Activated effector memory CD4-positive, alpha-beta T cell treated with Interleukin-2 at 50 U/mL for 16 hours (primary cell): ENCODE results near the gene KCNJ15.
"Not testable (repeated sequence)": the region's sequence is repeated elsewhere in the genome, so short reads cannot be mapped to it uniquely, and the experiment has no call there.

Experiments used
- DNase-seq: peaks from one replicate; pipeline ENCODE4 v3.0.0-alpha.2; 2020

Gene KCNJ15

DNA sequence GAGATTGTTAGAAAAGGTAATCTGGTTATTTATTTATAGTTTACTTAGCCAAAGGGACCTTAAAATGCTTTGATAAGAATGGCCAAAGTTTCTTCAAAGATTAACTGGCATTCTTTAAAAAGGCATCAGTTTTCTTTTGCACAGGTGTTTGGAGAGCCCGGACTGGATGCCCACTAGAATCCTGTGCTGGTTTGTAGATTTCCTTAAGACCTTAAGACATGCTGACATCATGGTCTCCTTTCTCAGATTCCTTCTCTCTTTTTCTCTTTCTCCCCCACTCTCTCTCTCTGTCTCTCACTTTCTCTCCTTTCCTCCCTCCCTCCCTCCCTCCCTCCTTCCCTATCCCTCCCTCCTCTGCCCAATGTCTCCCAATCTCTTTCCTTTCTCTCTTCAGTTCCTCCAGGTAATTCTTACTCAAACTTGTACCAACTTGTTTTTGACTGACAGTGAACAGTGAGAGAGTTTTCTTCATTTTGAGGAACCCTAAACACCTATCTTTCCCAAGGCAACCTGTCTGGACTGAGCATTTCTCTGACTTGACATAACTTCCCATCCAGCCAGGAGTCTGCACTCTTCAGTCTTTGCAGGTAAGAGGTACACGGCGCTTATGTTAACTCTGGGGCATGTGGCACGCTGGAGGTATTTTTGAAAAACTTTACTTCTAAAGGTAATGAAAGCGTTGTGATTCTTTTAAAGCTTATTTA, at the start of gene KCNJ15:
Gene KCNJ15, plus strand, starts transcription at position 393 of the 704 bp plus-strand sequence. CDS start 42,271 bp downstream, outside the sequence.
- DNase-seq: no peak

DNA sequence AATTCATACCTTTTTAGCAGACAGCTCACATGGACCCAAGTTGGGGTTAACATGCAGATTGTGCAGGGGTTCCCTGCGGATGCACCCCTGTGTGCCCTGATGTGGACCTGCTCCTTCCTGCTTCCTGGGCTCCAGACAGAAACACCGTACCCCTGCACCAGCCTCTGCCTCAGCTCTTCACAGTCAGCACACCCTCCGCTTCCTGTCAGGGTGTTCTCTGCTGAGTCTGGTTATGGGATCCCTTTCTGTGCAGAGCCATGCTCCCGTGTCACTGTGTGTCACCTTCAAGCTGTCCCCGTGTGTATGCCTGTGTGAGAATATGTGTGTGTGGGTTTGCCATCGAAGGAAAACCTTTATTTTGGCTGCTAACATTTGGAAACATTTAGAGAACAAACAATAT, 48.7 kb upstream of the KCNJ15 start:
- DNase-seq: no peak

DNA sequence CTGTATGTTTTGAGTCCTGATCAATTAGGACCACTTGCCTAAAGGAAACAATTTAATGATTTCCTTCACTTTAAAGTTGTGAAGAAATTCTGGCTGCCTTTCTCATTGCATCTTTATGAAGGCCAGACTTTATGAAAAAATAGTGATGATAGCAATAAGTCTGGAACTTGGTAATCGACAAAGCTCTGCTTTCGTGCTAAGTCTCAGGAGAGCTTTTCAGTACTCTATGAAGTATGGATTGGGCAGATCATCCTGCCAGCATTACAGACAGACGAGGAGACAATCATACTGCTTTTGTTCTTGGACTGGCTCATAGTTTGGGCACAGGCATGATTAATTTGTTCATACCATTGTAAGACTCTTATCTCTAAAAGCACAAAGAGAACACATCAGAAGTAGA, 45.5 kb upstream of the KCNJ15 start:
- no peak for DNase-seq

DNA sequence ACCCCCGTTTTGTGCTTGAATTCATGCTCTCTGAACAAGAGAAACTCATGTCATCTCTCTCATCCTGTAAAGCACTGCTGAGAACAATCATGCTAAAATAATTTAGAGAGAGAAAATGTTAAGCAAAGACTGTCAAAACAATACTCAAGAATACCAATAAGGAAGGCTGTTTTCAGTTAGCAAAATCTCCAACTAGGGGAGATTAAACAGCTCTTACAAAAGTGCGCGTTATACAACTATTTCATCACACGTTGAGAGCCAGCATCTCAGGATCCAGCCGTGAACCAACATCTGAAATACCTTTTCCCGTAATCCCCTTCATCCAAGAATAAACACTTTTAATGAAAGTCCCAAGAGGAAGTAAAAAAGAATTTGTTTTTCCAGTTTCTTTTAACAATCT, 44.1 kb upstream of the KCNJ15 start:
- no peak for DNase-seq

DNA sequence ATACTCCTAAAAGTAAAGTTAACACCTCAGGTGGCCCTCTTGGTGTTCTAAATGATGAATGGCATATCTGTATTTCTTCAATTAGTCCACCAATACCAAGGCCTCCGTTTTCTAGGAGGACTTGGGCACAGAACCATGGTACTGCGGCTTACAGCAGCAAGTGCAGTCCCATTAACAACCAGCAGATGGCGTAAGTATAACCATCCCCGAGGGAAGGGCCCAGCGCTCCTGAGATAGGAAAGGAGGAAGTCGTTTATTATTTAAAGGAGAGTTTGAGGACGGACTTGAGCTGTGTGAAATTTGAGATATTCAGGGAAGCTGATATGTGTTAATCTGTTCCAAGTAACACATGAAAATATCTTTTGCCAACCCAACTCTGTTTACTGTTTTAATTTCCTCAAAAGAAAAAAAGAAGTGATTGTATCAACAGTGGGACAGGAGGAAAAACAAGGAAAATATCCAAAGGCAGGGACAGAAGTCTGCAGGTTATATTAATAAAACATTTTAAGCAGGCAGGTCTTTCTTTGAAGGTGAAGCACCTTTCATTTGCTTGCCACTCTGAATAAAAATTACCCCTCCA, 37.7 kb upstream of the KCNJ15 start:
- DNase-seq: peak; percentile 6

DNA sequence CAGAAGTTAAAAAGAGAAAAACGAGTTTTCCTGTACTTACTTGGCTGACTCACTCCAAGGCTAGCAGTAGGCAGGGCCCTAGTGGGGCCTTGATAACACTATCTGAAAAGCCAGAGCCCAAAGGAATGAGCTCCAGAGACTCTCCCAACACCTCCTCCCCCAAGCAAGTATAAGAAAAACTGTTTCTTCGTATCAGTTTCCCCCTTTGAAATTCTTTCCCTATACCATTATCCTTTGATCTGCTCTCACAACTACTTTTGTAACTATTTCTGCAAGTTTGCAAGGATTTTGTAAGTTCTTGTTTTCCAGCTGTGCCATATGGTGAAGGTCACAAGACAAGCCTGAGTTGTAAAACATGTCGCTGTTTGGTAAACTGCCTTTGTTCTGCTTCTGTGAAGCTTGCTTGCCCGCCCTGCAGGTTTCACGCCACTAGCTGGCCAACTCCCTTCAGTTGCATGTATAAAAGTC, 36.5 kb upstream of the KCNJ15 start:
- no peak for DNase-seq

DNA sequence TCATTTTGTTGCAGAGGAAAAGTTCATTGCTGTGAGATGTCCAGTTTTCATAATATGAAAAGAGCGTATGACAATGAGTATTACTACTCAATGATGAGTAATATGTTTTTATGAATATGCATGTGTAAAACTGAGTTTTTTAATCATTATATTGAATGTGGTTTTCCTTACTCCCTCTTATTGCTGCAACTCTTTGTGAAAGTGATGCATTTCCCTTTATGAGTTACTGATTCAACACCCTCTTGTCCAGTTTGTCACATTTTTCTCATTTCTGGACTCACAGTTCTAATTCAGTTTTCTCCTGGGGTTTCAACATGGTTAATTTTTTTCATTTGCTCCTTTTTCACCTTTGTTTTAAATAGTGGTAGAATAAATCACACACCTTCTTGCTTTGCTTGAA, 35.2 kb upstream of the KCNJ15 start:
- no peak for DNase-seq

DNA sequence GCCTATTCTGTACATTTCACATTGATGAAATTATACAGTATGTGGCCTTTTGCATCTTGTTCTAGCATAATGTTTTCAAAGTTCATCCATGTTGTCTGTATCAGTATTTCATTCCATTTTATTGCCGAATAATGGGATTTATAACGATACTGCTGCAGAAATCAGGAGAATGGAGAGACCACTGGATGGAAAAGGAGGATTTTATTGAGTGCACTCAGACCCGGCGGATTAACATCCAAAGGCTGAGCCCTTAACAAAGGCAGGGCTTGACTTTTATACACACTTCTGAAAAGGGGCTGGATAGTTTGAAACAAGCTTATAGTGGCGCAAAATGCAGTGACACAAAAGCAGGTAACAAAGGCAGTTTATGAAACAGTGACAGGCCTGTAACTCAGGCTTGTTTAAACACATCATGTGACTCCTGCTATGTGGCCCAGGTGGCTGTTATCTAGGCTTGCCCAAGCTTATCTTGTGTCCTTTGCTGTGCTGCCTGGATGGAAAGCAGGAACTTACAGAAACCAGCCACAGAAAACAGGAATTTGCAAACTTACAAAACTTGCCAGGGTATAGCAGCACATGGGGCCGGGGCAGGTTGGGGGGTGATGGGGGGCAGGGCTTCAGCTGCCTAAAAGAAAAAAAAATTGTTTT, 32.8 kb upstream of the KCNJ15 start:
- no peak for DNase-seq

DNA sequence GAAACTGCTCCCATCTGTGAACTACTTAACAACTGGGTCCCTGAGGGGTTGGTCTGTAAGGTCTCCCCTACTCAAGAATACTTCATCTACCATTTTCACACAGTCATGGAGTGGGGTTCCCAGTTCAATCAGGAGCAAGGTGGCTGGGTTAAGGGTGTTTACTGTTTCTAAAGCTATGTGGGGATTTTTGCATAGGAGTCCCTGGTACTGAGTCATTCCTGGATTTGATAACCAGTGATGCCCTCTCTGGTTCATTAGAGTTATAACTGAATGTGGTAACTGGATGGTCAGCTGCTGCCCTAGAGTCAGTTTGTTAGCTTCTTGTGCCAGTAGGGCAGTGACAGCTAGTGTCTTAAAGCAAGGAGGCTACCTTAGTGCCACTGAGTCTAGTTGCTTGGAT, 29.4 kb upstream of the KCNJ15 start:
- no peak for DNase-seq

DNA sequence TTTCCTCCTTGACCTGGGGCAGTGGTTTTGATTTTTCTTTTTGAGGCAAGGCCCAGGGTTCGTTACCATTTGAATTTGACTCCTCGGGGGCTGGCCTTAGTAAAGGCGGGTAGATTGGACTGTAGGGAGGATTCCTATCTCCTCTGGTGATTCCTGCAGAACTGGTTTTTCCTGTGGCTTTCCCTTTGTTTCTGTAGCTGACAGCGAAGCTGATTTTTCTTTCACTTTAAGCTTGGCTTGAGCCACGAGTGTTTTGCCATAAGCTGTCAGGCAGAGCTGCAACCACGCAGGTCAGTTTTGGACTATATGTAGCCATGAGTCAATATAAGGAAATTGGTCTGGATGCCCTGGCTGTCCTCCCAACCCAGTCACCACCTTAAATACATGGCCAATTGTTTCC, 28.7 kb upstream of the KCNJ15 start:
- DNase-seq: no peak

DNA sequence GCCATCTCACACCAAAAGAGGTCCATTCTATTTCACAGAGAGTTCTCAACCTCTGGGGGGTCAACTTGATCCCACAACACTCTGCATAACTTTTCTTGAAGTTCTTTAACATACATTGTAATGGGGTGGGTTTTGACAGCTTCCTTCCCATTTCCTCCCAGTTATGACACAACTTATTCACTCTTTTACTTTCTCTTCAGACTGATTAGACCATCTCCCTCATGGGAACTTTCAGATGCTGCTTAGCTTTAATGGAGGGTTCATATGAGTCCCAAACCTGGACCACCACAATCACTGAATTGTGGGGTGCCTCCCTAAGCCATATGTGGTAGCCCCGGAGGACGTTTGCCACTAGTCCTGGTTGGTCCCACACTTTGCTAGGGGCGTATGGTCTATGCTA, 28.3 kb upstream of the KCNJ15 start:
- no peak for DNase-seq

DNA sequence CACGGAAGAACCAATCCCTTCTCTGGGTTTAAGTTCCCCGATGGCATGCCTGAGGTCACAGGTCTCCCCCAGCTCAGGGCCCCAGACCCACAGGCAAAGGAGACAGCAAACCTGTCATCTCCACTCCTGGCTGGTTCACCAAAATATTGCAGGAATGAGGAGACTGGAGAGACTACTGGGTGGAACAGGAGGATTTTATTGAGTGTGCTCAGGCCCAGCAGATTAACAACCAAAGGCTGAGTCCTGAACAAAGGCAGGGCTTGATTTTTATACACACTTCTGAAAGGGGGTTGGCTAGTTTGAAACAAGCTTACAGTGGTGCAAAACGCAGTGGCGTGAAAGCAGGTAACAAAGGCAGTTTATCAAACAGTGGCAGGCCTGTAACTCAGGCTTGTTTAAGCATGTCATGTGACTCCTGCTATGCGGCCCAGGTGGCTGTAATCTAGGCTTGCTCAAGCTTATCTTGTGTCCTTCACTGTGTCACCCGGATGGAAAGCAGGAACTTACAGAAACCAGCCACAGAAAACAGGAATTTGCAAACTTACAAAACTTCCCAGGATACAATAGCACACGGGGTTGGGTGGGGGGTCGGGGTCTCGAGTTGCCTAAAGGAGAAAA, 27.4 kb upstream of the KCNJ15 start:
- DNase-seq: no peak

DNA sequence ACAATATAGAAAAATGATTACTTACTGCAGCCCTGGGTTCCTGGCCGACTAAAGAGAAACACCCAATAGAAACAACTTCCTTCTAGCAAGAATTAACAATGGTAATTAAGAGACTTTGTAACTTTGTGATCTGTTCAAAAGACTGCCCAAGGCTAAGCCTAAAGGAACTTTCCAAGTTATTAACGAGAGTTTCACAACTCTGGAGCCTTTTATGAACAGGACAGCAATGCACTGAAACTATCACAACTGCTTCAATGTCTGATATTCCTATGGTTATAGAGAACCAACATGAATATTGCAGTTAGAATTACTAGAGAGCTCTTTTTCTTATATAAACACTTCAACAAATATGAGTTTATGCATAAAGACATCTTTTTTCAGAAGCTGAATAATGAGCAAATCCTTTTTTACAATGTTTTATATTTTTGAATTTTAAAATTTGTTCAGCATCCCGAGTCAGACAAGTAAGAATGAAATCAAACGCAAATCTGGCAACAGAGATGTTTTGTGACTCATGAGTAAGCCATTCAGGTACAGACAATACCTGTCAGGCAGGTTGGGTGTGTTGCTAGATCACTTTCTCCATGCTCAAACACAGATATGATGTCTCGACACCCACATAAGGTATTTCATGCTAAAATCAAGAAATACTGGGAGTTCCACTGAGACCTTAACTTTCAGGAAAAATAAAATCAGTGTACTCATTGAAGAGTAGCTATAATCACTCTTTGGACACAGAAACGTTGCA, 22.2 kb upstream of the KCNJ15 start:
- DNase-seq: no peak

DNA sequence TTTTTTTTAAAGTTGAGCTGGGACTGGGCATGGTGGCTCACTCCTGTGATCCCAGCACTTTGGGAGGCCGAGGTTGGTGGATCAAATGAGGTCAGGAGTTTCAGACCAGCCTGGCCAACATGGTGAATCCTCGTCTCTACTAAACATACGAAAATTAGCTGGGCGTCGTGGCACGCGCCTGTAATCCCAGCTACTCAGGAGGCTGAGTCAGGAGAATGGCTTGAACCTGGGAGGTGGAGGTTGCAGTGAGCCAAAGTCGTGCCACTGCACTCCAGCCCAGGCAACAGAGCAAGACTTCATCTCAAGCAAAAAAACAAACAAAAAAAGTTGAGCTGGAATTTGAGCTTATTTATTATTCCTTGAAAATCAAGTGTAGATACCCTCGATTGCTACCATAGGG, 21.5 kb upstream of the KCNJ15 start:
- DNase-seq: not testable (repeated sequence)

DNA sequence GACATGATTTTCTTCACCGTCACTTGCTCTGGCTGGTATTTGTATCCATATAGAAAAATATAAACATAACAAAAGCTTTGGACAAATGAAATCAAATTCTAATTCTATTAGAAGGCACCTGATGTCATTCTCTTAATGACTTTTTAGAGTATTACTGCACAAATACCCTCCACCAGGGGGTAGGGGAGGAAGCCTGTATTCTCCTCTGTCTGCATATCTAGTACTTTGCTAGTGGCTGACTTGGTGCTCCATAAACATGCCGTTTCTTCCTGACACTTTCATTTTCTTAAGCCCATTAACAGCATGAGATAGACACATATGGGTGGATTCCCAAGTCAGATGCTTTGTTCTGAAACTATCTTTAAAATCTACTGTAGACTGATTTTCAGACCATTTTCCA, 20.6 kb upstream of the KCNJ15 start:
- no peak for DNase-seq

DNA sequence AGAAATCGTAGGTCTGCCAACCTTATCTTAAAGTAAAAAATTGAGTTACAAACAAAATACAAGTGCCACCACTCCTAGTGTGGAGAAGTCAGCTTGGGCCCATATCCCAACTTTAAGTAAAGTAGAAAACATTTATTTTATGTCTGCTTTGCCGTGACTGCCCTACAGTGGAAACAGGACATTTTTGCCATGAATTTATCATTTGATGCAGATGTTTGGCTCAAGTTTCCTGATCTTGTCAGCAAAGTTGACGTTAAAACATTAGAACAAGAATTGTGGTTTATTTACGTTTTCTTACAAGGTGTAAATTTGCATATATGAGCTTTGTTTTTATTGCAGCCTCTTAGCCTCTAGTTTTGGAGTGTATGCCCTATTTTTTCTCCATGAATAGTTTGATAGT, 17.1 kb upstream of the KCNJ15 start:
- DNase-seq: no peak

DNA sequence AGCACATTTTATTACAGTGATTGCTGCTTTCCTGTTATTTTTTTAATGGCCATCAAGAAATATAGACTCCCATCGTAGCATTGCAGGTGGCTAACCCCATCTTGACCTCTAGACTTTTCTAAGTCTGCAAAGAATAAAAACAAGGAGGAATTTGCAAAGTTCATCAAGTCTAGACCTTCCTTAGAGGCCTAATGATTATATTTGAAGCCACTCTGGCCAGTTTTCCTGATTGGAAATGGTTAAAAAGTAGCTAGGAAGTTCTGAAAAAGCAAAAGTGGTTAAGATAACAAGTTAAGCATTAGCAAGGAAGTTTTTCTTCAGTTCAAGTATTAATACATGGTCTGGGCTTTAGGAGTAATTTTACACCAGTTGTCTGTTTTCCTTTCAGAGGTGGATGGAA, 16.7 kb upstream of the KCNJ15 start:
- DNase-seq: no peak

DNA sequence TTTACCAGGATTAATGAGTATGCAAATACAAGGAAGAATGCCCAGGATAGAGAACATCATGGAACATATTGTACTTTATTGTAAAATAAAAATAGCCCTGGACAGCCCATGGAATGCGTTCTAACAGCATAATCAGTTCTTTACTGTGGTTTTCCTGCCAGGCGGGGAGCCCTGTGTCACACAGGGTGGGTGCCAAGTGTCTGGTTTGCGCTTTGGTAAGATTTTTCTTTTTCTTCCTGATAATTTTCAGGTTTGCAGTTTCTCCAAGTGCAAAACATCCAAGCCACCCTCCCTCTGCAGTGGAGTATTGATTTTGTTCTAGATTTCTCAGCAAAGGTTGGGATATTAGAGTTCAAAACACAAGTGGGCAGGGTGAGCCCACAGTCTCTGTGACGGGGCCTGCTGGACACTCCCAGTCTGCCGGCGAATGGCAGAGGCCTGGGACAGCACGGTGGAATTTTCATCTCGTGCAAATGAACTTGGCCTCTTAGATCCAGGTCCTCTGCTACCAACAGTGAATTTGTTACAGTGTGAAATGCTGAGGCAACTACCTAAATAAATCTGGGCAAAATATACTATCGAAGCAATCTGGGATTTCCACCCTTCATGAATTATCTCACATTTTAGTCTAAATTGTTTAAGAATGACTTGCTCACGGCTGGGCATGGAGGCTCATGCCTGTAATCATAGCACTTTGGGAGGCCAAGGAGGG, 15.6 kb upstream of the KCNJ15 start:
- DNase-seq: no peak

DNA sequence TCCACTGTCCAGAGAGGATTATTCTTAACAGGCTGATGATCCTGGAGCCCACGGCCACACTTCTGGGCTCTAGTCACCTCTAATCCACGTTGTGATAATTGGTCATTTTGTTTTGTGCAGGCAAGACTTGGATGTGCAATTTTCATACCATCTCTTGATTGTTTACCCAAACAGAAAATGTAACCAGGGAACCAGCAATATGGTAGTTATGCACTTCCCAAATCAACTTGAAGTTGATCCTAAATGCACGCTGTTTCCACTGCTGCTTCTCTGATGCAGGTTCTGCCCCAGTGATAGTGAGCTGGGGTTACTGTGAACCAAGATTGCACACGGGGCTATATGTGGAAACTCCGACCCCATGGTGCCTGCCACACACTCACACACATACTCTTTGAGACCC, 14.7 kb upstream of the KCNJ15 start:
- no peak for DNase-seq

DNA sequence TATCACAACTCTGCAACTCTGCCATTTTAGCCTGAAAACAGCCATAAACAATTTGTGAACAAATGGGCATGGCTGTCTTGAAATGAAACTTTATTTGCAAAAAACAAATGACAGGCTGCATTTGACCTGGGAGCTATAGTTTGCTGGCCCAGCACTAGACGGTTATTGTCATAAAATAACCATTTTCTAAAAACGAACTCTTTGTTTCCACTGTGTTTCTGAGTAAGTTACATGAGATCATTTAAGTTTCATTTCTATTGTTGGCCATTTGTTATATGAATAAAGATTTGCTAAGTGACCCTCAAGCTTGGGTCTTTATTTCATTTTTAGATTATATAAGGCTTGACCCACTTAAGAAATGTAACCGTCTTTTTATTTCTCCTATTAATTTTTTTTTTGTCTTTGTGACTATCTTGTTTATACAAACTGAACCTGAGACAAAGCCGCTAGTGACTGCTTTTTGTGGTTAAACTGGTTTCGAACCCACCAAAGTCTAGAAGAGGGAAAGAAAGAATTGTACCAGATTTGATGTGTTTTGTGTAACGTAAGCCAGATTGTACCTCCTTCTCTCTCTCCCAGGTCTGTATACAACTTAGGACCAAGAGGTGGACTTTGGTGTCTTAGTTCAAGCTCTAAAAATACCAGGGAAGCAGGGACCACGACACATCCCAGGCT, 12.9 kb upstream of the KCNJ15 start:
- DNase-seq: no peak

DNA sequence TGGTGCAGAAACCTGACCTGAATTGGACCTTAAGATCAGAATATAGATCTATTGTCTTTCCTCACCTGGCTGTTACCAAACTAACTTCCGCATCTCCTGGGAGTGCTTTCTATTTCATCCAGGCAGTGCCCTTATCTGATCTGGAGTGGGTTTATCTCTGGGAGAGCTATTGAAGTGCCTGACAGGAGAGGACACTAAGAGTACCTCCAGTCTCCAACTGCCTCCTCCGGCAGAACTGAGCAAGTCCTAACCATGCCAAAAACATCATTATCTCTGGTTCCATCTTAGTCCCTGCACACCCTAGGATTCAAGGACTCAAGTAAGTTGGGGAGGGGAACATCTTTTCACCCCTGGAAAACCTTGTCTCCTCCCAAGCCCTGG, 12.4 kb upstream of the KCNJ15 start:
- DNase-seq: no peak
